ENCODE measurements around the gene THBS2.
A peak's percentile ranks its signal among the peaks of the same experiment; 100 is the strongest.
"Not testable (repeated sequence)": the region's sequence is repeated elsewhere in the genome, so short reads cannot be mapped to it uniquely, and the experiment has no call there.

The THBS2 gene

DNA sequence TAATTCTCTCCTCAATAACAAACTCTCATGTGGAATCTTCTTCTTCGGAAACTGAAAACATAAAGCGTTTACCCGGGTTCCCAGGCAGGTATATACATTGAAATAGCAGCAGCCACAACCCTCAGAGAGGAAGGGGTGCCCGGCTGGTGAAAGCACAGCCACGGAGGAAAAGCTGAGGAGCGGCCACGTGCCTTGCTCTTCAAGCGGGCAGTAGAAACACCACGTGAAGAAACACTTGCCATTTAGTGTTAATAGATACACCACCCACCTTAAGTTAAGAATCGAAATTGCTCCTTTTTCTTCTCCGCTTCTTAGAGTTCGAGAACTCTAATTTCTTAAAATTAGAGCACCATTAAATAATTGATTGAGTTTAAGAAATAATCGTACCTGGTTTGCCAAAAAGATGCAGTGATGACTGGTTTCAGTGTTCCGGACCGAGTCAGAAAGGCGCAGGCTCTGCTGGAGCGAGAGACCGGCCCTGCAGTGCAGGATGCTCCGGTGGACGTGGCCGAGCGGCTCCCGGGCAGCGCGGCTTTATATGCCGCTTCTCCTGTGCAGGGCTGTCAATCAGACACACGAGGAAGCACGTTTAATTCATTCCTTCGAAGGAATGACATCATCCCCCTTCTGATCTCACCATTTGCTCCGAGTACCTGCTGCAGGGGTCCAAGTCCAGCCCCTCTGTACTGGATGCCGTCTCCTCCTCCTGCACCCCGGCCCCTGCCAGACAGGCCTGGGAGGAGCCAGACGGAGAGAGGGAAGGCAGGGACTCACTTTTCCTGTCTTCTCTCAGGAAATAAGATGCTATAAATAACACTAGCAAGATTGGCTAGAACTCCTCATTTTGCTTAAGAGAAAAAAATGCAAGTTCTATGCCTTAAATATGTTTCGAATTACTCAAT is at the start of gene THBS2:
Gene THBS2, minus strand, starts transcription at position 510 of the 902 bp plus-strand sequence. CDS start 3,062 bp downstream, outside the sequence.
- intact Hi-C loops (cut with DNase I), result no loop called here
- DNase-seq, result peak in 24 of 42 donors; percentile 23 to 77 (median 48)

GRCh38 chr6:169302716-169303115 is 49.1 kb upstream of the THBS2 start:
- intact Hi-C loops (cut with DNase I), result no loop called here
- DNase-seq, result no peak

DNA sequence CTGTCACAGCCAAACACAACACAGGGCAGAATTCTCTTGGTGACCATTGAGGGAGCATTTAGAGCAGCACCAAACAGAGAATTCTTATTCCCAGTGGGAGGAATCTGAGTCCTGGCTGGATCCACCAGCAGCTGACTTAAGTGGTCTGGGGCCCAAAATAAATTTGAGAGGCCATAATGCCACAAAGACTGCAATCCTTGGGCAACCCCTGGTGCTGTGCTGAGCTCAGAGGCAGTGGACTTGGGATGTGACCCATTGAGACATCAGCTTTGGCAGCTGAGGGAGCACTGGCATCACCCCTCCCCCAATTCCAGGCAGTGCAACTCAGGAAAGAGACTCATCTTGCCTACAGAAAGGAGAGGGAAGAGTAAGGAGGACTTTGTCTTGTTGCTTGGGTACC is 48.6 kb upstream of the THBS2 start:
- intact Hi-C loops (cut with DNase I), result no loop called here
- no peak for DNase-seq

- DNase-seq, result no peak
- intact Hi-C loops (cut with DNase I), result no loop called here
Measured at GRCh38 chr6:169300916-169301315, 47.3 kb upstream of the THBS2 start.

GRCh38 chr6:169298626-169299025 is 45.0 kb upstream of the THBS2 start:
- DNase-seq; intact Hi-C loops (cut with DNase I): not testable (repeated sequence)

DNA sequence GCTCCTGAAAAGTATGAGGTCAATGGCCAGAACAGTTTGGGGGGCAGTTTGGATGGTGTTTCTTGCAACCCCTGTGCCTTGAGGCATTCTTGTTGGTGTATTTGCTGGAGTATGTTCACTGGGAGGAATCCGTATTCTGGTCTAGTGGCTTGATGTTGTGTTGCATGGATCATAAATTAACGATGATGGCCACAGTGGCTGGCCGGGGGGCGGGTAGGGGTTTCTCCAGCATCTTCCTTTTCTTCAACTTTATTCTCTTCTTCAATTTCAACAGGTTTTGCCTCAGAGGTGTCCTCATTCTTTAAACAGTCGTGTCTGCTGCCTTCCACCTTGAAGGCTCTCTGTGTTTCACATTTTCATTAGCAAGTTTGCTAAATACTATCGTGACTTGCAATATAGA is 43.0 kb upstream of the THBS2 start:
- no peak for DNase-seq
- intact Hi-C loops (cut with DNase I), result no loop called here

- DNase-seq, result no peak
- intact Hi-C loops (cut with DNase I), result no loop called here
Measured at GRCh38 chr6:169296170-169296569, 42.5 kb upstream of the THBS2 start.

- DNase-seq, result no peak
- intact Hi-C loops (cut with DNase I), result no loop called here
Measured at GRCh38 chr6:169293196-169293595, 39.5 kb upstream of the THBS2 start.

- intact Hi-C loops (cut with DNase I), result no loop called here
- DNase-seq, result peak in 1 of 42 donors; percentile 41
Measured at GRCh38 chr6:169292338-169293124, 38.9 kb upstream of the THBS2 start.

DNA sequence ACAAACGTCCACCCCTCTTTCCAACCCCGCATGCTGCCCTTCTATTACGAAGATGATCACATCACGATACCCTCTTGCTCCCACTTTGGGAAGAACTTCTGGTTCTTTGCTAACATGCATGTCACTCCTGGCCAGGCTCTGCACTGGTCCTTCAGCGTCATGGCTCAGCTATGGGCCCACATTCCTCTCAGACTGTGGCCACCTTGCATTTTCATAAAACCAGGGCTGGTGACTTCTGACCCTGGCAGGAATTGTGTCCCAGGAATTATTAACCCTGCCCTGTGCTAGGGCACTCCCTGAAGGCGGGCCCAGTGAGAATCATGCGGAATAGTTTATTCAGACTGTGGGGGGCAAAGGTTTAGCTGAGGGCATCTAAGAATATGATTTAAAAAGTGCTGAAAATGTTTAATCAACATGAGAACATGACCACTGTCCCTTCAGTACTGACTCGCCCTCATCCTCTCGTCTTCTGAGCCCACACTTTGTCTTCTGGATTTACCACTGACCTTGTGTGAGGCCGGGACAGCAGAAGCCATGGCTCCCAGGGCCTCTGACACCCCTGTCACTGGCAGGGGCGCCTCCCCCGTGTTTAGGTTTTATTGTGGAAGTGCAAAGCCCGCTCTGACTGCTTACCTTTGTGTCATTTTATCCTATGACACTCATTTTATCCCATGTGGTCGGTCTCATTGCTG is 38.1 kb upstream of the THBS2 start:
- intact Hi-C loops (cut with DNase I), result no loop called here

DNA sequence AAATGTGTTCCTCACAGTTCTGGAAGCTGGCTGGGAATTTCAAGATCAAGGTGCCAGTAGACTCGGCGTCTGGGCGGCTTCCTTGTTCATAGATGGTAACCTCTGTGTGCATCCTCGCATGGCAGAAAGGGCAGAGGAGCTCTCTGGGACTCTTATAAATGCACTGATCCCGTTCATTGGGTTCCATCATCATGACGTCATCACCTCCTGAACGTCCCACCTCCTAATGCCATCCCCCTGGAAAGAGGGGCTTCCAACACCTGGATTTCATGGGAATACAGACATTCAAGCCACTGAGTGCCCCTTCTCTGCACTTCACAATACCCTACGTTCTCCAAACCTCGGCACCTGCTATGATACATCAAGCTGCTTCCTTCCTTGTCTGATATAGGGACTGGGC is 37.5 kb upstream of the THBS2 start:
- no peak for DNase-seq
- intact Hi-C loops (cut with DNase I), result no loop called here

More for the DNA sequence above, 38.1 kb upstream of the THBS2 start:
- no peak for DNase-seq

DNA sequence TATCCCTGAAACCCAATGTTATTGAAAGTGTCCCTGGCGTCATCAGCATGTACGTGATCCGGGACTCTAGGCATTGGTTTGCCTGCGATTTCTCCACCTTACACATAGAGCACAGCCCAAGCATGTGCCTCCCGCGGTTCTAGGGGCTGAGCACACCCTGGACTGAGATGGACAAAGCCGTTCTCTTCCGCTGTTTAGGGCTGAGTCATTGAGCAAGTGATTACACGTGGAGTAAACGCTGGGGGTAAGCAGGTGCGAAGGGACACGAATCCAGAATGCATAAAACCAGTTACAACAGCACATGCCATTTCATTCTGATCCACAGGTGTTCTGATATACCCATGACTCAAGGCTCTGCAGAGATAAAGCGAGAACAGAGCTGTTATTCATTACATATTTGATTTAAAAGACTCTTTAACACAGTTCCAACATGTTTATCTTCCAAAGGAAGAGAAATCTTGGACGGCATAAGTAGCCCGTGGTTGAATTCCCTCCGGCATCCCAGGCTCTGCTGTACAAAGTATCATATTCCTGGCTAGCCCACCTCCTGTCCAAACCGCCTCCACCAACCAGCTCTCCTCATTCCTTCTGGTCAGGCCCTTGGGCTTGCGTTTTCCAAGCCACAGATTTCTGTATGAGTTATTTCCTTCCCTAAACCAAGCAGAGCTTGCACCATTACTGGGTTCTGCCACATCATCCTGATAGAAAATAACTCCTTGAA is 36.1 kb upstream of the THBS2 start:
- DNase-seq, result no peak
- intact Hi-C loops (cut with DNase I), result no loop called here

DNA sequence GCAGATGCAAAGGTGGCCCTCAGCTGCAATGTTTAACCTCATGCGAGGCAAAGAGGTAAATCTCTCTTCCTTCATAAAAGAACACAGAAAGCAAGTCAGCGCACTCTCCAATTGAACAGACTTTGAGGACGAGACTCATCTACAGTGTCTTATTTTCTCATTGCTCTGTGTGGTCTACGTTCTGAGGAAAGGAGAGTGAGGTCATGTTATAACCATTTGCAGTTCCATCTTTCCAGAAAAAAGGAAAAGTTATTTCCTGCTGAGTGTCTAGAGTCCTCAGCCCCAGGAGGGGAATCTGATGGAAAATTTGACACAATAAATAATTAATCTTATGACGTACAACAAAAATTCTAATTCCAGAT is 35.6 kb upstream of the THBS2 start:
- intact Hi-C loops (cut with DNase I), result no loop called here
- DNase-seq, result no peak

GRCh38 chr6:169288591-169288990 is 34.9 kb upstream of the THBS2 start:
- intact Hi-C loops (cut with DNase I), result no loop called here
- no peak for DNase-seq

GRCh38 chr6:169287675-169288074 is 34.0 kb upstream of the THBS2 start:
- intact Hi-C loops (cut with DNase I), result no loop called here
- no peak for DNase-seq

DNA sequence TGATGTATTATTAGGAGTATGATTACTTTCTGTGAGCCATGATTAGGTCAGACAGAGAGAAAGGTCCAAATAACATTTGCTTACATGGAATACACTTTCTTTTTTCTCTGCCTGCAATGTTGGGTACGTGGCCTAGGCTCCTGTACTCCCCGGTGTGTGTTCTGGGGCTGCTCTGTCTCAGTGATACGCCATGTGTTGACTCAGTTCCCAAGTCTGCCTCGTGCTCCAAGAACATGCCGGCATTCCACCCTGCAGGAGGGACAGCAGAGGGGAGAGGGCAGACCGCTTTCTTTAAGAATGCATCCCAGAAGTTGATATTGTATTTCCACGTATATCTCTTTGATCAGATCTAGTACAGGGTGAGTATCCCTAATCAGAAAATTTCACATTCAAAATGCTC is 33.3 kb upstream of the THBS2 start:
- intact Hi-C loops (cut with DNase I), result no loop called here
- DNase-seq, result no peak

DNA sequence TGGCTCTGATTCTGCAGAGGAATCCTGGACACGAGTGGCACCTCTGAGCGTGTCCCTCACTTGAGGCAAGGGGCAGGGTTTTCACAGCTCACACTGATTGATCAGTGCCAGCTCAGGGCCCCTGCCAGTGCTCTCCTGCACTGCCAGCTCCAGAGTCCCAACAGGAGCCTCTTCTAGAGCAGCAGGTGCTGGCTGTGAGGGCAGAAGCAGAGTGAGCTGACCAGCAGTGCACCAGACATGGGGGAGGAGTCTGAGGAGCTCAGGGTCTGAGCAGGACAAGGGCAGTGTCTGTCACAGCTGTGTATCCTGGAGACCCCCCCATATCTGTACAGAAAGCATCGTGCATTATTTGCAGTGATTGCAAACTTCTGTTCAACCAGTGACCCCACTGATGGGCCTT is 31.5 kb upstream of the THBS2 start:
- no peak for DNase-seq
- intact Hi-C loops (cut with DNase I), result no loop called here

GRCh38 chr6:169283924-169284323 is 30.3 kb upstream of the THBS2 start:
- intact Hi-C loops (cut with DNase I), result no loop called here
- no peak for DNase-seq

DNA sequence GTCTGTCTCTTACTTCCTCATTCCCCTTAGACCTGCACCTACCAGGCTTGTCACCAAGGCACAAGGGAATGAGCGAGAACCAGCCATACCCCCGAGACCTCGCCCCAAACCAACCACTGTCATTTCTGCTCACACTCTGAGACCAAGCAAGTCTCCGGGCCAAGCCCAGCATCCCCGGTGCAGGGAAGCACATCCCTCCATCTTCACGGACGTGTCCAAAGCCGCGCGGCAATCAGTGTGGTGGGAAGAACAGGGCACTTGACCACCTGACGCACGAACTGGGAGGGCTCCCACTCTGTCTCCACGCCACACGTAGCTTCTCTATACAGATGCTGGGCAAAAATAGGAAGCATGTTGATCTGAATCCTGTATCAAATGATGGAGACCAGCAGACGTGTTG is 28.4 kb upstream of the THBS2 start:
- no peak for DNase-seq
- intact Hi-C loops (cut with DNase I), result no loop called here
